HCT116 (cell line): ENCODE results near the gene SPR. TPM values are rescaled to one million over a fixed set of nuclear protein-coding genes. Genes with fewer than 3 reads are reported as not detected.

Source experiments
- ATAC-seq: fragments of 200-7000 bp; cut with Tn5 transposase; 2 replicates; pipeline ENCODE4 v1.9.1; 2020; ENCODE audit warnings: mild to moderate bottlenecking, moderate library complexity
- BruUV-seq: library from RNA; stranded (reverse); fragments of 400-500 nt; replicated peaks from 2 replicates; lab custom pipeline; 2021; lab: Mats Ljungman, UMichigan
- CTCF ChIA-PET: fragments of 300-600 bp; sonication (Branson Sonifier 250); formaldehyde crosslinking; loops from one replicate; lab custom pipeline; 2021; ENCODE audit warnings: antibody characterized with exemption; lab: Charles Lee
- POLR2A ChIA-PET: fragments of 300-600, 350-600 bp; sonication (Branson Sonifier 250); formaldehyde crosslinking; loops from one replicate; lab custom pipeline; 2021; ENCODE audit warnings: antibody characterized with exemption; lab: Charles Lee
- RAD21 ChIA-PET, 2 experiments: fragments of 300-600 bp; sonication (Branson Sonifier 250); formaldehyde crosslinking; loops; one replicate each; lab custom pipeline; 2023; ENCODE audit warnings: low total read pairs in 2 of 2; ENCODE audit not compliant: uncharacterized antibody in 2 of 2, unreplicated experiment in 2 of 2, low non-redundant PET in 1 of 2; lab: Charles Lee
- DNase-seq: peaks from one replicate; pipeline ENCODE4 v3.0.0-alpha.2; 2010; ENCODE audit warnings: low read depth, low spot score
- H2AFZ ChIP-seq: fragments of 200-600 bp; shearing (Covaris generic), sonication (generic); 2 replicates; pipeline ENCODE4 v1.6.1; 2017; ENCODE audit warnings: low read depth, mixed run types, mixed read lengths, antibody characterized with exemption, low read length; ENCODE audit not compliant: poor library complexity, severe bottlenecking
- H3K27ac ChIP-seq: 2 replicates; pipeline ENCODE4 v1.5.1; 2012; ENCODE audit warnings: low read depth, low read length
- H3K27me3 ChIP-seq: fragments of 200-600 bp; sonication (generic); 2 replicates; pipeline ENCODE4 v1.6.1; 2016; ENCODE audit warnings: mixed run types, low read length, mixed read lengths; ENCODE audit not compliant: insufficient read depth
- H3K36me3 ChIP-seq, 2 experiments: fragments of 200-500 bp in 1 of 2; fragments of 200-600 bp in 1 of 2; sonication (Bioruptor generic) in 1 of 2; sonication (generic) in 1 of 2; 2 replicates each; pipeline versions ENCODE4 v1.5.1 to v1.6.1; 2014 to 2016; ENCODE audit warnings: low read length in 2 of 2, inconsistent platforms in 1 of 2, mixed read lengths in 1 of 2, mixed run types in 1 of 2; ENCODE audit not compliant: insufficient read depth in 2 of 2, control insufficient read depth in 1 of 2
- H3K4me1 ChIP-seq, 2 experiments: fragments of 200-600 bp in 1 of 2; sonication (generic) in 1 of 2; 2 replicates each; pipeline versions ENCODE4 v1.5.1 to v1.6.1; 2012 to 2017; ENCODE audit warnings: low read length in 2 of 2, inconsistent platforms in 1 of 2, mild to moderate bottlenecking in 1 of 2, mixed read lengths in 1 of 2, mixed run types in 1 of 2, moderate library complexity in 1 of 2; ENCODE audit not compliant: insufficient read depth in 2 of 2, control insufficient read depth in 1 of 2
- H3K4me2 ChIP-seq: fragments of 200-600 bp; sonication (generic); 2 replicates; pipeline ENCODE4 v1.6.1; 2017; ENCODE audit warnings: mixed run types, low read length, mixed read lengths
- H3K4me3 ChIP-seq, 2 experiments: fragments of 200-600 bp in 1 of 2; sonication (generic) in 1 of 2; replicated peaks in 1 of 2; 2 replicates each; pipeline ENCODE4 v1.5.1; 2011 to 2016; ENCODE audit warnings: low read length in 2 of 2, control low read depth in 1 of 2, low read depth in 1 of 2, mild to moderate bottlenecking in 1 of 2, mixed read lengths in 1 of 2, mixed run types in 1 of 2
- H3K79me2 ChIP-seq: fragments of 200-600 bp; sonication (generic); 2 replicates; pipeline ENCODE4 v1.6.1; 2017; ENCODE audit warnings: mild to moderate bottlenecking, mixed run types, low read length, moderate library complexity, mixed read lengths; ENCODE audit not compliant: insufficient read depth
- H3K9ac ChIP-seq: fragments of 200-600 bp; sonication (generic); 2 replicates; pipeline ENCODE4 v1.6.1; 2016; ENCODE audit warnings: low read length, mixed read lengths
- H3K9me2 ChIP-seq: fragments of 200-600 bp; sonication (generic), shearing (Covaris generic); 2 replicates; pipeline ENCODE4 v1.6.1; 2017; ENCODE audit warnings: mixed run types, mild to moderate bottlenecking, moderate library complexity; ENCODE audit not compliant: insufficient read depth
- H3K9me3 ChIP-seq, 2 experiments: fragments of 200-500 bp in 1 of 2; fragments of 200-600 bp in 1 of 2; sonication (Bioruptor generic) in 1 of 2; sonication (generic) in 1 of 2; 2 replicates each; pipeline ENCODE4 v1.6.1; 2014 to 2017; ENCODE audit warnings: low read length in 2 of 2, mixed read lengths in 2 of 2, inconsistent platforms in 1 of 2, low read depth in 1 of 2, mild to moderate bottlenecking in 1 of 2, mixed run types in 1 of 2, moderate library complexity in 1 of 2; ENCODE audit not compliant: control insufficient read depth in 1 of 2, insufficient read depth in 1 of 2
- H4K20me1 ChIP-seq: fragments of 200-600 bp; sonication (generic), shearing (Covaris generic); 2 replicates; pipeline ENCODE4 v1.6.1; 2017; ENCODE audit warnings: mixed run types, mild to moderate bottlenecking, moderate library complexity; ENCODE audit not compliant: insufficient read depth
- CTCF ChIP-seq, 3 experiments: fragments of 200-600 bp in 1 of 3; sonication (generic) in 1 of 3; IDR thresholded peaks in 2 of 3; conservative IDR thresholded peaks in 1 of 3; 2 replicates each; pipeline ENCODE4 v1.5.1; 2012 to 2017; ENCODE audit warnings: low read depth in 2 of 3, low read length in 2 of 3, antibody characterized with exemption in 1 of 3, borderline replicate concordance in 1 of 3, control low read depth in 1 of 3, mild to moderate bottlenecking in 1 of 3, mixed read lengths in 1 of 3, mixed run types in 1 of 3, moderate library complexity in 1 of 3; ENCODE audit not compliant: insufficient read depth in 1 of 3
- JUND ChIP-seq: IDR thresholded peaks from 2 replicates; pipeline ENCODE4 v1.6.1; 2012
- RAD21 ChIP-seq: IDR thresholded peaks from 2 replicates; pipeline ENCODE4 v1.6.1; 2012; ENCODE audit warnings: low read depth, mild to moderate bottlenecking
- YY1 ChIP-seq: IDR thresholded peaks from 2 replicates; pipeline ENCODE4 v1.6.1; 2011; ENCODE audit warnings: low read length, low read depth, moderate library complexity, mild to moderate bottlenecking; ENCODE audit not compliant: insufficient replicate concordance; ENCODE audit errors: extremely low read depth
- intact Hi-C: fragments of 100-400 bp; cut with micrococcal nuclease; formaldehyde crosslinking; loops from 2 replicates; pipeline ENCODE4 v1.10.0; 2022
- total RNA-seq: library from RNA; stranded (reverse); gene quantifications from one replicate; pipeline ENCODE4 v1.2.1, GENCODE V29; 2021; ENCODE audit not compliant: unreplicated experiment
- TF ChIP-seq, protein P1 (sequence below): IDR thresholded peaks from 2 replicates; pipeline ENCODE4 v1.6.1; 2011; ENCODE audit warnings: mild to moderate bottlenecking, low read length, moderate library complexity; ENCODE audit not compliant: insufficient replicate concordance; ENCODE audit errors: extremely low read depth
- TF ChIP-seq, protein P2 (sequence below): IDR thresholded peaks from 2 replicates; pipeline ENCODE4 v1.6.1; 2012

The SPR gene
- total RNA-seq, 1 experiment from 2014 or later: 66.9 TPM

GRCh38 chr2:72862239-72862988 lies 24.8 kb upstream of the SPR start:
- peak overlapping the region; percentile 78 for H3K4me2 ChIP-seq
- TF ChIP-seq RAD21 (peak; percentile 79), JUND (no peak), YY1 (peak; percentile 69), CTCF (IDR thresholded peaks at IDR 0.05 in 2 of 3, conservative IDR thresholded peaks at IDR 0.05 in 1 of 3; ENCODE audit: borderline replicate concordance in 1 of 3, insufficient read depth in 1 of 3, low read depth in 2 of 3, low read length in 2 of 3) (peak; percentile 97 to 99 (median 98))
- TF ChIP-seq, protein P1, sequence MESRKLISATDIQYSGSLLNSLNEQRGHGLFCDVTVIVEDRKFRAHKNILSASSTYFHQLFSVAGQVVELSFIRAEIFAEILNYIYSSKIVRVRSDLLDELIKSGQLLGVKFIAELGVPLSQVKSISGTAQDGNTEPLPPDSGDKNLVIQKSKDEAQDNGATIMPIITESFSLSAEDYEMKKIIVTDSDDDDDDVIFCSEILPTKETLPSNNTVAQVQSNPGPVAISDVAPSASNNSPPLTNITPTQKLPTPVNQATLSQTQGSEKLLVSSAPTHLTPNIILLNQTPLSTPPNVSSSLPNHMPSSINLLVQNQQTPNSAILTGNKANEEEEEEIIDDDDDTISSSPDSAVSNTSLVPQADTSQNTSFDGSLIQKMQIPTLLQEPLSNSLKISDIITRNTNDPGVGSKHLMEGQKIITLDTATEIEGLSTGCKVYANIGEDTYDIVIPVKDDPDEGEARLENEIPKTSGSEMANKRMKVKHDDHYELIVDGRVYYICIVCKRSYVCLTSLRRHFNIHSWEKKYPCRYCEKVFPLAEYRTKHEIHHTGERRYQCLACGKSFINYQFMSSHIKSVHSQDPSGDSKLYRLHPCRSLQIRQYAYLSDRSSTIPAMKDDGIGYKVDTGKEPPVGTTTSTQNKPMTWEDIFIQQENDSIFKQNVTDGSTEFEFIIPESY: peak; percentile 7
- TF ChIP-seq, protein P2, sequence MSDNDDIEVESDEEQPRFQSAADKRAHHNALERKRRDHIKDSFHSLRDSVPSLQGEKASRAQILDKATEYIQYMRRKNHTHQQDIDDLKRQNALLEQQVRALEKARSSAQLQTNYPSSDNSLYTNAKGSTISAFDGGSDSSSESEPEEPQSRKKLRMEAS: peak; percentile 53; the same call in 1 of the 2 replicates
- H4K20me1 ChIP-seq: no peaks in the 10 kb centered on the region
- ATAC-seq (peak; percentile 95), DNase-seq (peak; percentile 86)
- no peaks in the 10 kb centered on the region for H3K9me2 ChIP-seq
- intact Hi-C loops: no loop called here
- H3K4me1 ChIP-seq: peaks cover 4 to 22% of the 10 kb centered on the region in 2 experiments; a peak in 3 of 4 replicates
- ChIA-PET POLR2A (interaction anchor here (0.8 kb wide), 1 partner anchor 104 kb away, joined by 3 read pairs; no protein-coding TSS in a partner anchor), CTCF (interaction anchor here (0.6 to 2.4 kb wide), 27 partner anchors 9 to 1563 kb away, joined by 3 to 24 read pairs (median 4); partner anchors contain the start of gene SPR), RAD21 (interaction anchor here (0.6 to 1.1 kb wide), 2 partner anchors 25 to 315 kb away, joined by 3 read pairs; partner anchors contain the start of gene SPR (in 1 of the 2))
- H2AFZ ChIP-seq: peak overlapping the region; percentile 94
- peak overlapping the region; percentile 33 to 51 for H3K4me3 ChIP-seq
- no TSS peak for BruUV-seq
- H3K9ac ChIP-seq: no peak overlapping the region
- no peaks in the 10 kb centered on the region for H3K79me2 ChIP-seq
- no peaks in the 10 kb centered on the region for H3K27me3 ChIP-seq
- no peaks in the 10 kb centered on the region for H3K36me3 ChIP-seq
- H3K27ac ChIP-seq: no peak overlapping the region
- no peaks in the 10 kb centered on the region for H3K9me3 ChIP-seq
